NB4 (cell line): ENCODE data around the gene SPATA2.

Experiments
- DNase-seq: peaks from one replicate; pipeline ENCODE4 v3.0.0; 2010; ENCODE audit warnings: low read depth
- H3K4me3 ChIP-seq: one replicate; pipeline ENCODE4 v1.5.1; 2011; ENCODE audit warnings: mild to moderate bottlenecking, low read depth, low read length, moderate library complexity
- CTCF ChIP-seq: IDR thresholded peaks from one replicate; pipeline ENCODE4 v1.5.1; 2012; ENCODE audit warnings: low read depth, low read length
- MAX ChIP-seq: IDR thresholded peaks from 2 replicates; pipeline ENCODE4 v1.6.1; 2011; ENCODE audit warnings: low read depth, low read length
- MYC ChIP-seq: IDR thresholded peaks from 2 replicates; pipeline ENCODE4 v1.6.1; 2011; ENCODE audit warnings: low read depth, low read length
- POLR2A ChIP-seq: IDR thresholded peaks from 2 replicates; pipeline ENCODE4 v1.6.1; 2011; ENCODE audit warnings: mild to moderate bottlenecking; ENCODE audit not compliant: insufficient read length; ENCODE audit errors: extremely low read depth

SPATA2 gene

DNA sequence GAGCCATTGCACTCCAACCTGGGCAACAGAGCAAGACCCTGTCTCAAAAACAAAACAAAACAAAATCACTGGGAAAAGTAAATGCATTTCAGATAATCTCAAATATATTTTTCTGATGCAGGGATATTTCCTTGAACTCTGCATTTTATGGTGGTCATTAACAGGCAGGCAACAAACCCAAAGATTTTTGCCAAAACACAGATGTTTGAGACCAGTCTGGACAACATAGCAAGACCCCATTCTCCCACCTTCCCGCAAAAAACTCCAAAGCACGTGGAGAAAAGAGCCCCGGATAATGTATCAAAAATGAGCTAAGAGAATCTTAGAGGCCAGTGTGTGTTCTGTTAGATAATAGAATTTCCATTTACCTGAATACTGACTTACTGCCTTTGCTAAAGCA, 58.4 kb downstream of the SPATA2 start:
- no peak for DNase-seq
- H3K4me3 ChIP-seq, result no peak overlapping the region
- no peak for TF ChIP-seq POLR2A
- no peak for TF ChIP-seq CTCF
- TF ChIP-seq MAX, result no peak
- TF ChIP-seq MYC, result no peak

GRCh38 chr20:49854190-49854875, 61.0 kb downstream of the SPATA2 start:
- TF ChIP-seq MAX (no peak), MYC (no peak)
- DNase-seq, result no peak
- H3K4me3 ChIP-seq, result no peak overlapping the region

DNA sequence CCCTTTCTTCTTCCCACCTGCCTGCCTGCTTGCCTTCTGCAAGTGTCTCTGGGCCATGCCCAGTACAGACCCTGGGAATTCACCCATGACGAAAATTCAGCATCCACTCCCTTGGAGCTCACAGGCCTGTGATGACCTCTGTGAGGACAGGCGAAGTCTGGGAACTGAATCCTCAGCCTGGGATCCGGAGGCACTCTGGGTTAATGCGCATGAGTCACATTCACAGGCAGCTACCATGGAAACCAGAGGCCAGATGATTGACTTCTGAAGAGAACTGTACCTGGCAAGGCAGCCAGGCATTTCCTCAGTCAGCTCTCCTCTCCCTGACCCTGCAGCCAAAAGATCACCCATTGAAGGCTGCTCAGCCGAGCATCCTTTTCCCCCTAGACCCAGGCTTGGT, 61.7 kb downstream of the SPATA2 start:
- H3K4me3 ChIP-seq, result no peak overlapping the region
- TF ChIP-seq MAX, result no peak
- TF ChIP-seq CTCF, result no peak
- TF ChIP-seq POLR2A, result no peak
- TF ChIP-seq MYC, result no peak
- DNase-seq, result no peak
